ENCODE data around the gene LPGAT1.

GRCh38 chr1:211870156-211870555, 39.6 kb upstream of the LPGAT1 start:
- TF ChIP-seq CTCF (conservative IDR thresholded peaks at IDR 0.05) (no peak), ZFX (IDR thresholded peaks at IDR 0.05) (no peak)
